CD14-positive monocyte (primary cell): Measurements from ENCODE around the gene DNAJA4. TPM values are rescaled to one million over a fixed set of nuclear protein-coding genes. Genes with fewer than 3 reads are reported as not detected.
"Not testable (repeated sequence)": the region's sequence is repeated elsewhere in the genome, so short reads cannot be mapped to it uniquely, and the experiment has no call there.

ENCODE experiments used
- DNase-seq, 3 donors: peaks; one replicate each; pipeline ENCODE4 v3.0.0-alpha.2; 2011 to 2022
- H2AFZ ChIP-seq: 2 replicates; pipeline ENCODE4 v1.6.0; 2012; ENCODE audit warnings: mild to moderate bottlenecking, low read depth, low read length, inconsistent platforms; ENCODE audit not compliant: insufficient read depth, poor library complexity, severe bottlenecking
- H3K27ac ChIP-seq, 2 donors: 1 replicate in 1 of 2; 2 replicates in 1 of 2; pipeline ENCODE4 v1.5.1; 2012 to 2013; ENCODE audit warnings: low read length in 2 of 2, control low read depth in 1 of 2, inconsistent platforms in 1 of 2, low read depth in 1 of 2, mild to moderate bottlenecking in 1 of 2
- H3K27me3 ChIP-seq, 2 donors: one replicate each; pipeline versions ENCODE4 v1.6.0 to v1.6.1; 2011 to 2013; ENCODE audit warnings: low read length in 2 of 2; ENCODE audit not compliant: control insufficient read depth in 2 of 2, insufficient read depth in 2 of 2
- H3K36me3 ChIP-seq, 2 donors: replicated peaks in 1 of 2; 1 replicate in 1 of 2; 2 replicates in 1 of 2; pipeline versions ENCODE4 v1.5.1 to v1.6.1; 2012 to 2013; ENCODE audit warnings: low read length in 2 of 2, control low read depth in 1 of 2, inconsistent platforms in 1 of 2, mild to moderate bottlenecking in 1 of 2; ENCODE audit not compliant: insufficient read depth in 2 of 2, control insufficient read depth in 1 of 2
- H3K4me1 ChIP-seq, 2 donors: 1 replicate in 1 of 2; 2 replicates in 1 of 2; pipeline versions ENCODE4 v1.5.1 to v1.6.1; 2012 to 2013; ENCODE audit warnings: low read length in 2 of 2, control low read depth in 1 of 2, inconsistent platforms in 1 of 2, mild to moderate bottlenecking in 1 of 2, moderate library complexity in 1 of 2; ENCODE audit not compliant: insufficient read depth in 2 of 2, control insufficient read depth in 1 of 2
- H3K4me2 ChIP-seq: replicated peaks from 2 replicates; pipeline ENCODE3; 2012; ENCODE audit warnings: low read length, moderate library complexity, mild to moderate bottlenecking; ENCODE audit not compliant: poor library complexity, severe bottlenecking; ENCODE audit errors: extremely low read depth
- H3K4me3 ChIP-seq, 3 experiments: fragments of 200-600 bp in 1 of 3; sonication (generic) in 1 of 3; replicated peaks in 1 of 3; 1 replicate in 2 of 3; 2 replicates in 1 of 3; pipeline ENCODE4 v1.5.1; 2011 to 2013; ENCODE audit warnings: low read length in 3 of 3, mild to moderate bottlenecking in 3 of 3, control low read depth in 2 of 3, low read depth in 2 of 3, inconsistent platforms in 1 of 3, moderate library complexity in 1 of 3
- H3K79me2 ChIP-seq: 2 replicates; pipeline ENCODE4 v1.6.0; 2012; ENCODE audit warnings: mild to moderate bottlenecking, control low read depth, inconsistent platforms, low read length, moderate library complexity; ENCODE audit not compliant: insufficient read depth
- H3K9ac ChIP-seq: 2 replicates; pipeline ENCODE4 v1.6.0; 2017; ENCODE audit warnings: low read length, mild to moderate bottlenecking; ENCODE audit not compliant: insufficient read depth, poor library complexity, severe bottlenecking
- H3K9me3 ChIP-seq, 2 donors: replicated peaks in 1 of 2; 1 replicate in 1 of 2; 2 replicates in 1 of 2; pipeline versions ENCODE4 v1.5.1 to v1.6.1; 2012 to 2013; ENCODE audit warnings: low read length in 2 of 2, control low read depth in 1 of 2; ENCODE audit not compliant: control insufficient read depth in 1 of 2, insufficient read depth in 1 of 2
- H4K20me1 ChIP-seq: 2 replicates; pipeline ENCODE4 v1.6.0; 2012; ENCODE audit warnings: mild to moderate bottlenecking, low read length, control low read depth, moderate library complexity; ENCODE audit not compliant: insufficient read depth
- H3K27ac Mint-ChIP-seq, 7 donors: one replicate each; pipeline ENCODE4 v1.8.0; 2020; ENCODE audit warnings: mild to moderate bottlenecking in 7 of 7, mixed read lengths in 7 of 7, moderate library complexity in 6 of 7, inconsistent platforms in 2 of 7
- H3K27me3 Mint-ChIP-seq, 3 donors: one replicate each; pipeline ENCODE4 v1.8.0; 2021 to 2022; ENCODE audit warnings: low read depth in 3 of 3, mild to moderate bottlenecking in 3 of 3, mixed read lengths in 3 of 3, moderate library complexity in 3 of 3, inconsistent platforms in 1 of 3
- H3K36me3 Mint-ChIP-seq, 2 donors: one replicate each; pipeline ENCODE4 v1.8.0; 2020; ENCODE audit warnings: mixed read lengths in 2 of 2, inconsistent platforms in 1 of 2, mild to moderate bottlenecking in 1 of 2
- H3K4me1 Mint-ChIP-seq: one replicate; pipeline ENCODE4 v1.8.0; 2020; ENCODE audit warnings: mild to moderate bottlenecking, mixed read lengths
- H3K4me3 Mint-ChIP-seq, 2 donors: one replicate each; pipeline ENCODE4 v1.8.0; 2020; ENCODE audit warnings: mild to moderate bottlenecking in 2 of 2, mixed read lengths in 2 of 2, moderate library complexity in 1 of 2
- H3K9me3 Mint-ChIP-seq, 7 donors: one replicate each; pipeline ENCODE4 v1.8.0; 2020 to 2022; ENCODE audit warnings: mixed read lengths in 7 of 7, mild to moderate bottlenecking in 6 of 7, moderate library complexity in 6 of 7, inconsistent platforms in 2 of 7
- WGBS: methylation state at CpG from one replicate; pipeline ENCODE4 v1.1.5; 2013; ENCODE audit warnings: missing lambda C conversion rate; ENCODE audit not compliant: insufficient coverage; 5-methylcytosine and 5-hydroxymethylcytosine counted together
- intact Hi-C, 2 donors: fragments of 100-400 bp; cut with micrococcal nuclease; formaldehyde crosslinking; loops; one replicate each; pipeline versions ENCODE4 v1.15.0 to v1.15.1; 2023
- polyA plus RNA-seq, 3 donors: library from polyadenylated mRNA; depleted of rRNA in 1 of 3; unstranded in 2 of 3; stranded (reverse) in 1 of 3; fragments of 300-500 nt in 2 of 3; fragments of >200 nt in 1 of 3; fragmentation: Illumina TruSeq in 2 of 3; gene quantifications; 1 replicate in 2 of 3; 2 replicates in 1 of 3; pipeline ENCODE4 v1.2.3, GENCODE V29; 2012 to 2021
- TF ChIP-seq, protein P1 (sequence below): fragments of 200-600 bp; IDR thresholded peaks from one replicate; pipeline ENCODE4 v1.8.0; 2022; ENCODE audit warnings: antibody characterized with exemption, mild to moderate bottlenecking

The DNAJA4 gene
- polyA plus RNA-seq, 3 donors: 2.4 to 20.9 (median 2.5) TPM

GRCh38 chr15:78244893-78245292 is 19.5 kb upstream of the DNAJA4 start:
- intact Hi-C loops: loop anchor here (5.0 kb wide), 3 partner anchors 113 to 288 kb away; partner anchors contain the start of gene CIB2 (in 1 of the 2)
- no peaks in the 10 kb centered on the region for H3K79me2 ChIP-seq
- peaks cover 5% of the 10 kb centered on the region in 2 donors for H3K4me1 ChIP-seq
- H3K4me3 ChIP-seq: no peak overlapping the region
- Mint-ChIP-seq H3K4me1 (peaks cover 2% of the 10 kb centered on the region), H3K27me3 (peaks cover 1 to 3% (median 2%) of the 10 kb centered on the region in 3 donors), H3K9me3 (peaks cover 0 to 2% (median 0%) of the 10 kb centered on the region in 7 donors), H3K27ac (no peak overlapping the region), H3K4me3 (no peak overlapping the region), H3K36me3 (no peaks in the 10 kb centered on the region)
- TF ChIP-seq, protein P1, sequence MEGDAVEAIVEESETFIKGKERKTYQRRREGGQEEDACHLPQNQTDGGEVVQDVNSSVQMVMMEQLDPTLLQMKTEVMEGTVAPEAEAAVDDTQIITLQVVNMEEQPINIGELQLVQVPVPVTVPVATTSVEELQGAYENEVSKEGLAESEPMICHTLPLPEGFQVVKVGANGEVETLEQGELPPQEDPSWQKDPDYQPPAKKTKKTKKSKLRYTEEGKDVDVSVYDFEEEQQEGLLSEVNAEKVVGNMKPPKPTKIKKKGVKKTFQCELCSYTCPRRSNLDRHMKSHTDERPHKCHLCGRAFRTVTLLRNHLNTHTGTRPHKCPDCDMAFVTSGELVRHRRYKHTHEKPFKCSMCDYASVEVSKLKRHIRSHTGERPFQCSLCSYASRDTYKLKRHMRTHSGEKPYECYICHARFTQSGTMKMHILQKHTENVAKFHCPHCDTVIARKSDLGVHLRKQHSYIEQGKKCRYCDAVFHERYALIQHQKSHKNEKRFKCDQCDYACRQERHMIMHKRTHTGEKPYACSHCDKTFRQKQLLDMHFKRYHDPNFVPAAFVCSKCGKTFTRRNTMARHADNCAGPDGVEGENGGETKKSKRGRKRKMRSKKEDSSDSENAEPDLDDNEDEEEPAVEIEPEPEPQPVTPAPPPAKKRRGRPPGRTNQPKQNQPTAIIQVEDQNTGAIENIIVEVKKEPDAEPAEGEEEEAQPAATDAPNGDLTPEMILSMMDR: no peak
- no peak overlapping the region for H3K9ac ChIP-seq
- no peak for DNase-seq
- no peaks in the 10 kb centered on the region for H3K27me3 ChIP-seq
- H3K36me3 ChIP-seq: no peaks in the 10 kb centered on the region
- no peak overlapping the region for H3K27ac ChIP-seq
- H2AFZ ChIP-seq: no peak overlapping the region
- 37% methylated on average over 5 of the region's 7 CpGs for WGBS
- no peaks in the 10 kb centered on the region for H4K20me1 ChIP-seq
- no peak overlapping the region for H3K4me2 ChIP-seq
- H3K9me3 ChIP-seq: no peaks in the 10 kb centered on the region

GRCh38 chr15:78245392-78245791 is 19.0 kb upstream of the DNAJA4 start:
- H3K27ac Mint-ChIP-seq, H3K9ac ChIP-seq, H3K27me3 ChIP-seq, H3K4me3 ChIP-seq, DNase-seq, H3K4me2 ChIP-seq, H2AFZ ChIP-seq, H3K9me3 Mint-ChIP-seq, H3K4me1 Mint-ChIP-seq, H3K4me1 ChIP-seq, H3K36me3 Mint-ChIP-seq, H3K27ac ChIP-seq, H3K36me3 ChIP-seq, H4K20me1 ChIP-seq, intact Hi-C loops, H3K4me3 Mint-ChIP-seq, H3K9me3 ChIP-seq, H3K79me2 ChIP-seq, H3K27me3 Mint-ChIP-seq: not testable (repeated sequence)
- 78% methylated on average over 13 of the region's 14 CpGs for WGBS

DNA sequence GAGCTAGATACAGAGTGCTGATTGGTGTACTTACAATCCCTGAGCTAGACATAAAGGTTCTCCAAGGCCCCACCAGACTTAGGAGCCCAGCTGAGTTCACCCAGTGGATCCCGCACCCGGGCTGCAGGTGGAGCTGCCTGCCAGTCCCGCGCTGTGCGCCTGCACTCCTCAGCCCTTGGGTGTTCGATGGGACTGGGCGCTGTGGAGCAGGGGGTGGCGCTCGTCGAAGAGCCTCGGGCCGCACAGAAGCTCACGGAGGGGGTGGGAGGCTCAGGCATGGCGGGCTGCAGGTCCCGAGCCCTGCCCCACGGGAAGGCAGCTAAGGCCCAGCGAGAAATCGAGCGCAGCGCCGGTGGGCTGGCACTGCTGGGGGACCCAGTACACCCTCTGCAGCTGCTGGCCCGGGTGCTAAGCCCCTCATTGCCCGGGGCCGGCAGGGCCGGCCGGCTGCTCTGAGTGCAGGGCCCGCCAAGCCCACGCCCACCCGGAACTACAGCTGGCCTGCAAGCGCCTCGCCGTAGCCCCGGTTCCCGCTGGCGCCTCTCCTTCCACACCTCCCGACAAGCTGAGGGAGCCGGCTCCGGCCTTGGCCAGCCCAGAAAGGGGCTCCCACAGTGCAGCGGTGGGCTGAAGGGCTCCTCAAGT is 18.3 kb upstream of the DNAJA4 start:
- H3K4me1 ChIP-seq, H3K4me2 ChIP-seq, DNase-seq, H3K36me3 Mint-ChIP-seq, H4K20me1 ChIP-seq, H3K9me3 ChIP-seq, H3K4me1 Mint-ChIP-seq, H3K79me2 ChIP-seq, H3K4me3 ChIP-seq, H2AFZ ChIP-seq, H3K27me3 Mint-ChIP-seq, H3K9me3 Mint-ChIP-seq, H3K4me3 Mint-ChIP-seq, intact Hi-C loops, H3K27me3 ChIP-seq, H3K36me3 ChIP-seq, H3K27ac Mint-ChIP-seq, H3K9ac ChIP-seq, H3K27ac ChIP-seq: not testable (repeated sequence)
- WGBS: 96% methylated on average over 23 of the region's 39 CpGs
